Fibroblast of lung (primary cell): Measurements from ENCODE around the gene CFAP57. TPM values are rescaled to one million over a fixed set of nuclear protein-coding genes. Genes with fewer than 3 reads are reported as not detected.

Experiments
- DNase-seq, 2 donors: peaks; one replicate each; pipeline versions ENCODE4 v3.0.0 to v3.0.0-alpha.2; 2010; ENCODE audit warnings: low read depth in 2 of 2
- H2AFZ ChIP-seq: 2 replicates; pipeline ENCODE4 v1.5.1; 2012; ENCODE audit warnings: low read length, control low read depth, inconsistent platforms
- H3K27ac ChIP-seq: 2 replicates; pipeline ENCODE4 v1.5.1; 2011; ENCODE audit warnings: low read length, control low read depth; ENCODE audit not compliant: insufficient read depth
- H3K27me3 ChIP-seq: 2 replicates; pipeline ENCODE4 v1.5.1; 2011; ENCODE audit warnings: mild to moderate bottlenecking, low read length; ENCODE audit not compliant: control insufficient read depth, insufficient read depth
- H3K36me3 ChIP-seq: 2 replicates; pipeline ENCODE4 v1.5.1; 2011; ENCODE audit warnings: low read length; ENCODE audit not compliant: control insufficient read depth, insufficient read depth
- H3K4me1 ChIP-seq: 2 replicates; pipeline ENCODE4 v1.5.1; 2011; ENCODE audit warnings: low read length; ENCODE audit not compliant: control insufficient read depth, insufficient read depth; ENCODE audit errors: extremely low read depth
- H3K4me2 ChIP-seq: 2 replicates; pipeline ENCODE4 v1.5.1; 2011; ENCODE audit warnings: low read length, control low read depth; ENCODE audit not compliant: insufficient read depth; ENCODE audit errors: extremely low read depth
- H3K4me3 ChIP-seq, 4 experiments: fragments of 200-600 bp in 1 of 4; sonication (generic) in 1 of 4; replicated peaks in 1 of 4; 2 replicates each; pipeline ENCODE4 v1.5.1; 2011 to 2016; ENCODE audit warnings: low read length in 4 of 4, low read depth in 3 of 4, mild to moderate bottlenecking in 3 of 4, control low read depth in 2 of 4, inconsistent platforms in 1 of 4, mixed read lengths in 1 of 4; ENCODE audit not compliant: insufficient read depth in 1 of 4; ENCODE audit errors: control extremely low read depth in 1 of 4
- H3K79me2 ChIP-seq: 2 replicates; pipeline ENCODE4 v1.5.1; 2012; ENCODE audit warnings: mild to moderate bottlenecking, low read length, inconsistent platforms; ENCODE audit not compliant: control insufficient read depth, insufficient read depth
- H3K9ac ChIP-seq: 2 replicates; pipeline ENCODE4 v1.5.1; 2011; ENCODE audit warnings: mild to moderate bottlenecking, low read length, control low read depth; ENCODE audit not compliant: insufficient read depth
- H3K9me3 ChIP-seq: 2 replicates; pipeline ENCODE4 v1.5.1; 2012; ENCODE audit warnings: low read depth, low read length; ENCODE audit not compliant: control insufficient read depth, insufficient read depth
- H4K20me1 ChIP-seq: 2 replicates; pipeline ENCODE4 v1.5.1; 2011; ENCODE audit warnings: low read length; ENCODE audit not compliant: control insufficient read depth, insufficient read depth; ENCODE audit errors: extremely low read depth
- EZH2 ChIP-seq: IDR thresholded peaks from 2 replicates; pipeline ENCODE4 v1.5.1; 2012; ENCODE audit warnings: low read length, control low read depth, mild to moderate bottlenecking; ENCODE audit errors: missing control alignments
- polyA plus RNA-seq, 2 donors: library from polyadenylated mRNA; depleted of rRNA in 1 of 2; stranded (reverse) in 1 of 2; unstranded in 1 of 2; fragments of >200 nt; gene quantifications; 2 replicates each; pipeline ENCODE4 v1.2.1, GENCODE V29; 2011 to 2012; ENCODE audit warnings: missing spikeins in 1 of 2
- total RNA-seq: library from RNA; depleted of rRNA; stranded (reverse); fragments of >200 nt; gene quantifications from 2 replicates; pipeline ENCODE4 v1.2.1, GENCODE V29; 2014
- TF ChIP-seq, protein P1 (sequence below), 2 donors: IDR thresholded peaks in 1 of 2; conservative IDR thresholded peaks in 1 of 2; 1 replicate in 1 of 2; 2 replicates in 1 of 2; pipeline ENCODE4 v1.5.1; 2011 to 2012; ENCODE audit warnings: low read length in 2 of 2, control low read depth in 1 of 2, inconsistent platforms in 1 of 2, low read depth in 1 of 2, mild to moderate bottlenecking in 1 of 2

The CFAP57 gene
- total and polyA plus RNA-seq, 2 donors (not counting 1 experiment from before 2014, with no cell fraction given) = 0.17 to 0.22 TPM

GRCh38 chr1:43288058-43288784, 116.1 kb downstream of the CFAP57 start:
- Histone ChIP-seq H3K9me3 (no peaks in the 10 kb centered on the region), H3K79me2 (no peaks in the 10 kb centered on the region), H2AFZ (no peak overlapping the region), H4K20me1 (no peaks in the 10 kb centered on the region), H3K27ac (no peak overlapping the region), H3K27me3 (peaks cover 12% of the 10 kb centered on the region), H3K4me3 (no peak overlapping the region), H3K9ac (no peak overlapping the region), H3K4me2 (no peak overlapping the region), H3K36me3 (no peaks in the 10 kb centered on the region), H3K4me1 (no peaks in the 10 kb centered on the region)
- DNase-seq = no peak
- TF ChIP-seq, protein P1, sequence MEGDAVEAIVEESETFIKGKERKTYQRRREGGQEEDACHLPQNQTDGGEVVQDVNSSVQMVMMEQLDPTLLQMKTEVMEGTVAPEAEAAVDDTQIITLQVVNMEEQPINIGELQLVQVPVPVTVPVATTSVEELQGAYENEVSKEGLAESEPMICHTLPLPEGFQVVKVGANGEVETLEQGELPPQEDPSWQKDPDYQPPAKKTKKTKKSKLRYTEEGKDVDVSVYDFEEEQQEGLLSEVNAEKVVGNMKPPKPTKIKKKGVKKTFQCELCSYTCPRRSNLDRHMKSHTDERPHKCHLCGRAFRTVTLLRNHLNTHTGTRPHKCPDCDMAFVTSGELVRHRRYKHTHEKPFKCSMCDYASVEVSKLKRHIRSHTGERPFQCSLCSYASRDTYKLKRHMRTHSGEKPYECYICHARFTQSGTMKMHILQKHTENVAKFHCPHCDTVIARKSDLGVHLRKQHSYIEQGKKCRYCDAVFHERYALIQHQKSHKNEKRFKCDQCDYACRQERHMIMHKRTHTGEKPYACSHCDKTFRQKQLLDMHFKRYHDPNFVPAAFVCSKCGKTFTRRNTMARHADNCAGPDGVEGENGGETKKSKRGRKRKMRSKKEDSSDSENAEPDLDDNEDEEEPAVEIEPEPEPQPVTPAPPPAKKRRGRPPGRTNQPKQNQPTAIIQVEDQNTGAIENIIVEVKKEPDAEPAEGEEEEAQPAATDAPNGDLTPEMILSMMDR (conservative IDR thresholded peaks at IDR 0.05 in 1 of 2, IDR thresholded peaks at IDR 0.05 in 1 of 2; ENCODE audit: low read depth in 1 of 2, low read length in 2 of 2) = no peak

- Histone ChIP-seq H3K4me3 (no peak overlapping the region), H3K79me2 (no peaks in the 10 kb centered on the region), H3K27me3 (peaks cover 12% of the 10 kb centered on the region), H3K4me1 (no peaks in the 10 kb centered on the region), H3K4me2 (no peak overlapping the region), H3K9me3 (no peaks in the 10 kb centered on the region), H4K20me1 (no peaks in the 10 kb centered on the region), H3K36me3 (no peaks in the 10 kb centered on the region), H3K9ac (no peak overlapping the region), H2AFZ (no peak overlapping the region), H3K27ac (no peak overlapping the region)
- TF ChIP-seq, protein P1 (conservative IDR thresholded peaks at IDR 0.05 in 1 of 2, IDR thresholded peaks at IDR 0.05 in 1 of 2; ENCODE audit: low read depth in 1 of 2, low read length in 2 of 2) = no peak
- TF ChIP-seq EZH2 = no peak
- DNase-seq = no peak
These were observed 116.9 kb downstream of the CFAP57 start for GRCh38 chr1:43288785-43289706.

GRCh38 chr1:43292216-43292615, 120.1 kb downstream of the CFAP57 start:
- H3K79me2 ChIP-seq = no peaks in the 10 kb centered on the region
- no peaks in the 10 kb centered on the region for H3K4me1 ChIP-seq
- no peak for TF ChIP-seq EZH2
- TF ChIP-seq, protein P1 (conservative IDR thresholded peaks at IDR 0.05 in 1 of 2, IDR thresholded peaks at IDR 0.05 in 1 of 2; ENCODE audit: low read depth in 1 of 2, low read length in 2 of 2) = no peak
- no peak overlapping the region for H3K4me2 ChIP-seq
- no peak overlapping the region for H2AFZ ChIP-seq
- H3K36me3 ChIP-seq = no peaks in the 10 kb centered on the region
- H3K4me3 ChIP-seq = no peak overlapping the region
- H3K27ac ChIP-seq = no peak overlapping the region
- H3K9ac ChIP-seq = no peak overlapping the region
- no peaks in the 10 kb centered on the region for H3K9me3 ChIP-seq
- peaks cover 12% of the 10 kb centered on the region for H3K27me3 ChIP-seq
- H4K20me1 ChIP-seq = no peaks in the 10 kb centered on the region
- no peak for DNase-seq
